Measurements from ENCODE around the gene DDX54. TPM values are rescaled to one million over a fixed set of nuclear protein-coding genes. Genes with fewer than 3 reads are reported as not detected.
A peak's percentile ranks its signal among the peaks of the same experiment; 100 is the strongest.

Gene DDX54
- total RNA-seq, 1 experiment from 2014 or later = 83.0 TPM

DNA sequence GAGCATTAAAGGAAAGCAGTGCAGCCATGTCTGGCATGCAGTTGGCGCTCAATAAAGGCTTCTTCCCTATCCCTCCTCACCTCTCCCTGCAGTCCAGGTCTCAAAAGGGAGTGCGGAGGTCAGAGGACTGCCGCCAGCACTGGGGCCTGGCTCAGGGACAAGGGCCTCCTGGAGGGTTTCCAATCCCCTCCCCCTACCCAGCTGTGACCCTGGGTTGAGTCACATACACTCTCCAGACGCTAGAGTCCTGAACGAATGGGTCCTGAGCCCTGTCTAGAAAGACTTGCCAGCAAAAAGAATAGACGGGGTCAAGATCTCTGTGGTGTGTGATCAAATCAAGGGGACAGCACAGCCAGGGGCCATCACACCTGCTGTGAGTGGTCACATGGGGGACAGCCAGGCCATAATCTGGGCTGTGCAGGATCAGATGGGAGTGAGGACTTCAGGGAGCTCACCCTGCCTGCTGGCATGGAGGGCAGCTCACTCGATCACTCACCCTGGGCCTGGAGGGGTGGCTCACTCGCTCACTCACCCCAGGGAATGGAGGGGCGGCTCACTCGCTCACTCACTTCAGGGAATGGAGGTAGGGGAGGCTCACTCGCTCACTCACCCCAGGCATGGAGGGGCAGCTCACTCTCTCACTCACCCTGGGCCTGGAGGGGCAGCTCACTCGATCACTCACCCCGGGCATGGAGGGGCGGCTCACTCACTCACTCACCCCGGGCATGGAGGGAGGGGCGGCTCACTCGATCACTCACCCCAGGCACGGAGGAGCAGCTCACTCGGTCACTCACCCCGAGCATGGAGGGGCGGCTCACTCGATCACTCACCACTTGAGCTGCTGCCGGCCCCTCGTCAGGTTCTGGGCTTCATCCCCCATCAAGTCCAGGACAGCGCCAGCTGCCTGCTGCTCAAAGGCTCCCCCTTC lies 22.9 kb downstream of the DDX54 start:
- Mint-ChIP-seq H3K9me3 (no peaks in the 10 kb centered on the region), H3K4me1 (peaks cover 11 to 25% of the 10 kb centered on the region in 2 experiments), H3K4me3 (peak overlapping the region in 1 of 2 experiments; percentile 65; a peak in 1 of 5 replicates), H3K27ac (peak overlapping the region; percentile 55 to 89 (median 79); a peak in 5 of 7 replicates), H3K36me3 (ENCODE audit: insufficient read depth in 1 of 3, low read depth in 3 of 3) (peaks cover 21 to 75% (median 68%) of the 10 kb centered on the region in 3 experiments), H3K27me3 (ENCODE audit: low read depth) (no peaks in the 10 kb centered on the region; the same call in 1 of the 2 replicates)
- no peak overlapping the region for H4K91ac ChIP-seq (ENCODE audit: insufficient read length, low read depth, low read length)
- H3K27ac ChIP-seq (ENCODE audit: insufficient read length, low read depth, low read length) = no peak overlapping the region
- H4K8ac ChIP-seq (replicated peaks; ENCODE audit: insufficient read length, low read depth, low read length) = no peak overlapping the region
- H3K23ac ChIP-seq (ENCODE audit: insufficient read length, low read depth, low read length) = no peak overlapping the region
- H4K5ac ChIP-seq (ENCODE audit: insufficient read length, low read depth, low read length) = no peak overlapping the region
- H3K79me1 ChIP-seq (ENCODE audit: insufficient read depth, low read depth, low read length, poor library complexity, severe bottlenecking) = no peaks in the 10 kb centered on the region
- H3K4ac ChIP-seq (ENCODE audit: low read depth, low read length) = no peak overlapping the region
- H3K14ac ChIP-seq (ENCODE audit: insufficient read depth, low read length) = no peak overlapping the region; the same call in 1 of the 2 replicates
- no peak overlapping the region for H3K9ac ChIP-seq (ENCODE audit: extremely low read depth, insufficient read length, low read length)
- H2BK5ac ChIP-seq (ENCODE audit: insufficient read length, low read length) = no peak overlapping the region
- no peak overlapping the region for H2BK15ac ChIP-seq (ENCODE audit: low read depth, low read length)
- no peaks in the 10 kb centered on the region for H3K27me3 ChIP-seq (ENCODE audit: insufficient read depth, low read length)
- H3K79me2 ChIP-seq (ENCODE audit: insufficient read depth, low read length) = no peaks in the 10 kb centered on the region
- no peak overlapping the region for H2AK5ac ChIP-seq (ENCODE audit: insufficient read length, low read length)
- H4K20me1 ChIP-seq (ENCODE audit: control insufficient read depth, insufficient read depth, insufficient read length) = no peaks in the 10 kb centered on the region
- peaks cover 3% of the 10 kb centered on the region for H3K23me2 ChIP-seq (ENCODE audit: insufficient read length, low read depth, low read length, poor library complexity, severe bottlenecking)
- H3K9me3 ChIP-seq (ENCODE audit: control insufficient read depth, low read depth, low read length) = no peaks in the 10 kb centered on the region
- no CpG with 5 or more reads among the region's 25 CpGs for WGBS (ENCODE audit: extremely low coverage, insufficient read length, low lambda C conversion rate)
- no peak overlapping the region for H3K18ac ChIP-seq (ENCODE audit: insufficient read length, low read depth, low read length)
- no peak overlapping the region for H3K56ac ChIP-seq (ENCODE audit: insufficient read length, low read depth, low read length)
- no peak overlapping the region for H2AFZ ChIP-seq (ENCODE audit: low read length)
- H3K4me1 ChIP-seq (ENCODE audit: insufficient read depth, low read length) = no peaks in the 10 kb centered on the region
- H3K4me2 ChIP-seq (ENCODE audit: insufficient read depth, insufficient read length, low read length) = peak overlapping the region; percentile 37
- peak; percentile 67 for DNase-seq
- H2BK12ac ChIP-seq (ENCODE audit: insufficient read length, low read depth, low read length) = no peak overlapping the region
- TF ChIP-seq CTCF (conservative IDR thresholded peaks at IDR 0.05) = no peak
- H2BK20ac ChIP-seq (ENCODE audit: low read depth, low read length, poor library complexity, severe bottlenecking) = no peak overlapping the region
- no peak overlapping the region for H2BK120ac ChIP-seq (ENCODE audit: low read depth, low read length, poor library complexity, severe bottlenecking)
- no peak overlapping the region for H3T11ph ChIP-seq (ENCODE audit: low read length)
